Glomerular visceral epithelial cell (primary cell): ENCODE results near the gene PHLDA2.
"Not testable (repeated sequence)": the region's sequence is repeated elsewhere in the genome, so short reads cannot be mapped to it uniquely, and the experiment has no call there.

Experiments used
- DNase-seq: peaks from one replicate; pipeline ENCODE4 v3.0.0-alpha.2; 2016; ENCODE audit errors: extremely low spot score

The PHLDA2 gene

DNA sequence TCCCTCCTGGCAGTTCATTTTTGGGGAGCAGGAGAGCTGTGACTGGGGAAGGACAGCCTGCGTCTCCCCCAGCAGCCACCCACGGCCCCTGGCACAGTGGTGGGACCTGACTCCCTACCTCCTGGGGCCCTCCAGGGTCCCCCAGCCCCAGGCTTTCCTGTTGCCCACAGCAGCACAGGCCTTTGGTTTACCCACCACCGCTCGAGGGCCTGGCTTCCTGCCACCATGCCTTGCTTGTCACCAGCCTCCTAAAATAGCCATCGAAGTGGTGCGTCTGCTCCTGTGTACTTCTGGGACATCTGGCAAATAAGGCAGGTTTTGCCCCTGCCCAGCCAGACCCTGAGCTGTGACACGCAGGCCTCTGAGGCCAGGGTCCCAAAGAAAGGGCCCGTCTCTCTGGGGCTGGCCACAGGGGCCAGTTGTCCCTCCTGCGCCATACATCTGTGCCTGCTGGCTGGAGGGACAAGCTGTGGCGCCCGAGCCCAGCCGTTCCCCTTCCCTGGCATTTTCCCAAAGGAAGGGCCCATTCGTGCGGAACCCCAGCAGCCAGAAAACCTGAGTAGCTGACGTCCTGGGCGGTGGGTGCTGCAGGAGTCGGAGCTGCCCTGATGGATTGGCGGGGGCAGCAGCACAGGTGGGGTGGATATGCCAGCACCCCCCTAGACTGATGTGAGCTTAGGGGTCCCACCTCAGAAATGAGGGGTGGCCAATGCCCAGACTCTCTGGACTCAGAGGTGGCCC lies 14.6 kb downstream of the PHLDA2 start:
- DNase-seq, result no peak

DNA sequence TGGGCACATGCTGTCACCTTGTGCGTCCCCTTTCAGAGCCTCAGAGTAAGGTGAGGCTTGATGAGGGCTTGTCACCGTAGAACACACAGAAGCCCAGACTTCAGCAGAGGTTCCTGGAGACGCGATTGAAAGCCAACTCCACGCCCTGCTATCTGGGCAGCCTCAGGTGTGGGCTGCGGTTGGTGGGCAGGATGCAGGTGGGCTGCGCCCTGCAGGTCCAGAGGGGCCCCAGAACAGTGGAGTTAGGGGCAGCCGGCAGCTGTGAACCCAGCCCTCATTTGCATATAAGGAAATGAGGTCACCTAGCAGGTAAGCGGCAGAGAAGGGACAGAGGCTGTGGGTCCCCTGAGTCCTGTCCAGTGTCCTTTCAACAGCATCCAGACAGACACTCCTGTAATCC lies 15.4 kb downstream of the PHLDA2 start:
- no peak for DNase-seq

DNA sequence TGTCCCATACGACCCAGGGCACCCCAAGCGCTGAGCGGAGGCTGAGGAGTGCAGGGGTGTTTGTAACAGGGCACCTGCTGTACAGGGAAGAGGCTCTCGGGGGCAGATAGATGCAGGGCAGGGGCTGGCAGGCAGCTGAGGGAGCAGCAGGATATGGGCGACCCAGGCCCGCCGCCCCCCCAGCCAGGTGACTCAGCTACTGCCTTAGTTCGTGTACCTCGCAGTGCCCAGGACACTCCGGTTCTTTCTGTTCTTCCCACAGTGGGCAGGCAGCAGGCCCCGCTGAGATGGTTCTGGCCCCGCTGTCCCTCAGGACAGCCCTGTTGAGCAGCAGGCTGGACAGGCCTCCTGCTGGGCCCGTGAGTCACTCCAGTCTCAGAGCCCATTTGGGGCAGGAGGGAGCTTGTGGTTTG lies 16.2 kb downstream of the PHLDA2 start:
- peak; percentile 36 for DNase-seq

DNA sequence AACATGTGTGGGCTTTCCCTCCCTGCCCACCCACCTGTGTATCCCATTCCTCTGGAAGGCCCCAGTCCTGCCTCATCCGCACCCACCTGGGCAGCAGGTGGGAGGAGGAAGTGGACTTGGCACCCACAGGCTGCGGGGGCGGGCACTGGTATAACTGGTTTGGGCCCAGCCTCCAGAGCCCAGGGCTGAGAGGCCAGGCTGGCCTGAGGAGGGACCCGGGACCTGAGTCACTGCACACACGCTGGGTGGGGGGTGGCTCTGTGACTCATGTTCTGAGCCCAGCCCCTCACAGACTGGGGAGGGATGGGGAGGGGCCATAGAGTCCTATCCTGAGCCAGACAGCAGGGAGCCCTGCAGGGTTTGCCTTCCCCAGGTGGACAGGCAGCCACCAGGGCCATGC lies 16.7 kb downstream of the PHLDA2 start:
- DNase-seq, result peak; percentile 88

DNA sequence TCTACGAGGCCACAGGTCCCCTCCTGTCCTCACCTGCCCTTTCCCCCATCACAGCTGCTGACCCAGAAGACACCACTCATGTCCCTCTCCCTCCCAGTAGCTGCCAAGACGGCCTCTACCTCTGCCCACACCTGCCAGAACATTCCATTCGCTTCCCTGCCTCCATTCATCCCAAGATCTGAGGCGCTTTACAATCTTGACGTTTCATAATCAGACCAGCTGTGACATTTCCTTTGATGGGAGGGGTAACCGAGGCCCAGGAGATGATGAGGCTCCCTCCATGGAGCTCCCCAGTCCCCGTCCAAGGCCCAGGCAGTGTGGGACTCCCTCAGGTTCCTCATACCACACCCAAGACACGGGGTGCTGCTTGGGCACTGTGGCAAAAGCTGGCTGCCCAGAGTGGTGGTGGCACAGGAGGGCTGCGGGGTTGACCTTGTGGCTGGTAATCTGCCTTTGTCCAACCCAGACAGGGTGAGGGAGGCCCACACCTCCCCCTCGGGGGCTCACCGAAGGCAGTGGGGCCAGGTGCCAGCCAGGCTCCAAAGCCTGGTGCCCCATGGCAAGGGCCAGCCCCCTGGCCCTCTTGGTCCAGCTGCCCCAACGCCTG lies 17.3 kb downstream of the PHLDA2 start:
- no peak for DNase-seq

DNA sequence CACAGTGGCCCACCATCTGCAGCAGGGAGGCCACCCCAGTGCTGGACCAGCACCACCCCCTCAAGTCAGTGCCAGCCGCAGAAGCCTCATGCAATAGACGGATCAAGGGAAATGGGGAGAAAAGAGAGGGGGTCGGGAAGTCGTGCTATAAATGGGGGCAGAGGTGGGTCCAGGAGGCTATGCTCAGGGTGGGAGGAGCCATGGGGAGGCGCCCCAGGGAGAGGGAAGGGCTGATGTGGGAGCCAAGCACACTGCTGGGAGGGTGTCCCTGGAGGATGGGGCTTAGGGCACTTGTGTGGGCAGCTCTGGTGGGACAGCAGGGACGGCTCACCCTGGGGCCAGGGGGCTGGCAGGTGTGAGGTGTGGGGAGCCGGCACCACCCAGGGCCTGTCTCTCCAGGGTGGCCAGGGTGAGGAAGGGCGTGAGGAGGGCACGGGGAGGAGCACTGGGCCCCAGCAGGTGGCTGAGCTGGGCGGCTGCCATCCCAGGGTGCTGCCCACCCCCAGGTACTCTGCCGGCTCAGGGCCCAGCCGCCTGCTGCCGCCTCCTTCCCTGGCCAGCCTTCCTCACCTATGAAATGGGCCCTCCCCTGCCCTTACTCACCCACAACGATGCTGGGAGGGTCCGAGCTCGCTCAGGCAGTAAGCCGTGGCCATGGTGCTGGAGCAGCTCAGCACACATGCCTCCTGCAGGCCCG lies 18.0 kb downstream of the PHLDA2 start:
- no peak for DNase-seq

DNA sequence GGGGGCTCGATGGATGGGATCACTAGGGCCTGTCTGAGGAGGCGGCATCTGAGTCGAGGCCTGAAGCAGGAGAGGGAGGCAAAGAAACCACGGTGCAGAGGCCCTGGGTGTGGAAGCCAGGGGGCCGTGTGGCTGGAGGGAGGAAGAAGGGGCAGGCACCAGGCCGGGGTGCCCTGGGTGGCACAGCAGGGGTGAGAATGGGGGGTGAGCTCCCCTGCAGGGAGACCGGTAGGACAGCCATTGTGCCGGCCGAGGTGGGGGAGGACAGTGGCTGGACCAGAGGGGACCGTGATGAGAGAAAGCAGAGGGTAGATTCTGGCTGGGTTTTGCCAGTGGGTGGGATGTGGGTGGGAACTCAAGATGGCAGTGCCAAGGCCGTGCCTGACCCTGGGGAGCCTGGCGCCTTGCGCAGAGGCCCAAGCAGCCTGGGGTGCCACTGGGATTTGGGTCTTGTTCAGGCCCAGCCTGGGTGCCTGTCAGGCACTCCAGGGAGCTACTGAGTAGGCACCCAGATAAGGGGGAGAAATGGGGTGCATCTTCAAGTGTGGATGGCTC lies 18.7 kb downstream of the PHLDA2 start:
- DNase-seq, result no peak

DNA sequence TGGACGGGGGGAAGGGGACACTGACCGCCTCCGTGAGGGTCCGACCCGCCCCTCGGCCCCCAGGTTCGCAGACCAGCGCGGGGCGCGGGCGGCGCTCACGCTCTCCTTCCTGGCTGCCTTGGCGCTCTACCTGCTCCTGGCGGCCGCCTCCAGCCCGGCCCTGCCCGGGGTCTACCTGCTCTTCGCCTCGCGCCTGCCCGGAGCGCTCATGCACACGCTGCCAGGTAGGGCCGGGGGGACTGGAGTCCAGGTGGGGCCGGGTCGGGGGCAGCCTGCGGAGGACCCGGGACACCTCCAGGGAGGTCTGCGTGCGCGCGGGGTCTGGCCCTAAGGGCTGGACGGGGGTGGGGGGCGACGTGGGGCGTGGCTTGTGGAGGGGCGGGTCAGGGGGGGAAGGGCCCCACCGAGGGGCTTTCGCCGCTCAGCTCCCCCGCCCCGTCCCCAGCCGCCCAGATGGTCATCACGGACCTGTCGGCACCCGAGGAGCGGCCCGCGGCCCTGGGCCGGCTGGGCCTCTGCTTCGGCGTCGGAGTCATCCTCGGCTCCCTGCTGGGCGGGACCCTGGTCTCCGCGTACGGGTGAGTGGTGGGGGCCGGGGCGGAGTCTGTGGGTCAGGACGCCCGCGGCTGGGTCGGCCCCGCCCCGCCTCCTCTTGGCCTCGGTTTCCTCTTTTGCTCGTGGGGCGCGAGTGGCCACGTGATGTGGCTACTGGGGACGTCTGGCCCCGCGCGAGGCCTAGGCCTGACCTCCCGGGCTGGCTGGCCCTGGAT lies 19.9 kb downstream of the PHLDA2 start:
- no peak for DNase-seq

DNA sequence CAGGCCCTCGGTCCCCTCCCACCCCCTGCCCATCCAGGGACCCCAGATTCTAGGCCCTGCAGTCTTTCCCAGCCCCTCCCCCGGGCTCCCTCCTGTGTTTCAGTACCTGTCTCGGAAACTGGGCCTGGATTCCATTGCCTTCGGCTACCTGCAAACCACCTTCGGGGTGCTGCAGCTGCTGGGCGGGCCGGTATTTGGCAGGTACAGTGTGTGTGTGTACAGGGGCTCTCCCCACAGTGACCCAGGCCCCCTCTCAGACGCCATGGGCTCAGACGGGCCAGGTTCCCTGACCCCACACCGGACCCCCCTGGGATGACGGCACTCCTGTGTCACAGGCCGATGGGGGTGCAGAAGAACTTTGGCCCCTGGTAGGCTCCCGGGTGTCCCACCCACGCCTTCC lies 21.1 kb downstream of the PHLDA2 start:
- DNase-seq, result no peak

DNA sequence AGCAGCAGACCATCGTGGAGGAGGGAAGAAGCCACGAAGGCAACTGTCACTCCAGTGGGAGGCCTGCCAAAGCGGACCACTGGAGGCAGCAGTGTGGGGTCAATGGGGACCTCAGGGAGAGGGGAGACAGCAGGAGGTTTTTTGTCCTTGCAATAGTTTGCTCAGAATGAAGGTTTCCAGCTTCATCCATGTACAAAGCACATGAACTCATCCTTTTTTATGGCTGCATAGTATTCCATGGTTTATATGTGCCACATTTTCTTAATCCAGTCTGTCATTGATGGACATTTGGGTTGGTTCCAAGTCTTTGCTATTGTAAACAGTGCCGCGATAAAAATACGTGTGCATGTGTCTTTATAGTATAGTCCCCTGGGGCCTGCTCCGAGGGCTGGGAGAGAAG lies 23.9 kb downstream of the PHLDA2 start:
- DNase-seq, result not testable (repeated sequence)

DNA sequence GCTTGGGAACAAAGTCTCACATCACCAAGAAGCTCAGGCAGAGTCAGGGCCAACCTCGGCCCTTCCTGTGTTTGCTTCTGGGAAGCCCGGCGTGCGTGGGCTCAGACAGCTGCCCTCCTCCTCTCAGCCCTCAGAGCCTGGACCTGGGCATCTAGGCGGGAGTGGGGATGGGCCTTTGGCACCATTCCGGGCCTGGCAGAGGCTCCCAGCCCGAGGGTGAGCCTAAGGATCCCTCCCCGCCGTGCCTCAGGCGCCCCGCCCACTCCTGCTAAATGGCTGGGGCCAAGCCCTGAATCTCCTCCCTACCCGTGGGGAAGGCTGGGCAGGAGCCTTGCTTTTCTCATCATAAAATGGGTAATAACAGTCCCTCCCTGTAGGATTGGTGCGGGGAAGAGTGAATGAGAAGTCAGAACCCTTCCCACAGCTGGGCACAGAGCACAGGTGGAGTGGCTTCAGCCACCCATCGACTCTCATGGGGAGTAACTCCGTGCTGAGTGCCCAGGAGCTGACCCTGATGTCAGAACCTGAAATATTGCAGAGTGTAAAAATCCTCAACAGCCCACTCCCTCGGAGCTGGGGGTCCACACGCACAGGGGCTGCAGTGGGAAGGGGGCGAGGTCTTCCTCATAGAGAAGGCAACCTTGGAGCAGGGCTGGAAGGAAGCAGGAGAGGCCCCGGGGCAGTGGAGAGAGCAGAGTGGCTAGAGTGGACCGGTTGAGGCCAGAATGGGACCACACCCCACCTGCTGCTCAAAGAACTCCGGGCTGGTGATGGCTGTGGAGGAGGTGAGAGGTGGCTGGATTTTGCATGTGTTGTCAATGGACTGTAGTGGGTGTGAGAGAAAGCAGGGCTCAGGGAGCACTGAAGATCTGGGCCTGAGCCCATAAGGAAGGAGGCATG lies 24.8 kb downstream of the PHLDA2 start:
- DNase-seq, result no peak

DNA sequence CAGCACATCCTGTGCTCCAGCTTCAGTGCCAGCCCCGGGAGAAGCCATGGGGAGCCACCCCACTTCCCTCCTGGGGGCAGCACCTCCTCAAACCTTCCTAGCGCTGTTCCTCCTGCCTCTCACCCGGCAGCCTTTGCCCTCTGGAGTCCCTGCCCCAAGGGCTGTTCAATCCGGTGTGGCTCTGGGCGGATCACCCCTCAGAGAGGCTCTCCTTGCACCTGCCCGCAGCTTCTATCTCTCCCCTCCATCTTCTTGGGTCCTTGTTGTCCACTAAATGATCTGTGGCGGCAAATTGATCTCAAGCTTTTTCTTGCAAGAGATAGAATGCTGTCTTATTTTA lies 25.6 kb downstream of the PHLDA2 start:
- DNase-seq, result no peak

DNA sequence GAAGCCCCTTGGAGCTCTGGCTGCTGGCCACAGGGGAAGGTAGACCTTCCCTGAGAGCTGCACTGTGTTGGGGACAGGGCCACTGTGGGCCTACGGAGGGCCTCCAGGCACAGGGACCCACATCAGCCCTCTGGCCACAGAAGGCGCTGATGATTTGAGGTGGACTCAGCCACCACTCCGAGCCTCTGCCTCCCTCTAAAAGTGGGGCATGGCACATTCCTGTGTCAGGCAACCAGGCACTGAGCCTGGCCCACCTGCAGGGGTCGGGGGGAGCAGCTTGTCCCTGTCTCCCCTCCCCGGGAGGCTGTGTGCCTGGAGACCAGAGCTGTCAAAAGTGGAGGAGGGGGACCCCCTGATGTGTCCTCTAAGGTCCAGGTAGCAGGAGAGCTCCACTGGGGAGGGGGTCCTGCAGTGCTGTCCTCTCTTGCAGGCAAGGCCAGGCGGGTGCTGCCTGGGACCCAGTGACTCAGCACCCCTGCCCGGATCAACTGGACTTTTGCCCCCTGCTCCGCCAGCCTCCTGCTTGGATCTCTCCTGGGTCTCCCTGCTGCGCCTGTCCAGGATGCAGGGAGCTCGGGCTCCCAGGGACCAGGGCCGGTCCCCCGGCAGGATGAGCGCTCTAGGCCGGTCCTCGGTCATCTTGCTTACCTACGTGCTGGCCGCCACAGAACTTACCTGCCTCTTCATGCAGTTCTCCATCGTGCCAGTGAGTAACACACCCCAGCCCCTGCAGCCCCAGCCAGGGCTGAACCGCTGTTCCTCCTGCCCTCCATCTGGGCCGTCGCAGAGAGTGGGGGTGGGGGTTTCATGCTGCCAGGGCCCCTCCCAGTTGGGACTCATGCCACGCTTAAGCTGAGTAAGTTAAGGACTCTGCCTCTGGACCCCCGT lies 26.2 kb downstream of the PHLDA2 start:
- DNase-seq, result peak; percentile 27

DNA sequence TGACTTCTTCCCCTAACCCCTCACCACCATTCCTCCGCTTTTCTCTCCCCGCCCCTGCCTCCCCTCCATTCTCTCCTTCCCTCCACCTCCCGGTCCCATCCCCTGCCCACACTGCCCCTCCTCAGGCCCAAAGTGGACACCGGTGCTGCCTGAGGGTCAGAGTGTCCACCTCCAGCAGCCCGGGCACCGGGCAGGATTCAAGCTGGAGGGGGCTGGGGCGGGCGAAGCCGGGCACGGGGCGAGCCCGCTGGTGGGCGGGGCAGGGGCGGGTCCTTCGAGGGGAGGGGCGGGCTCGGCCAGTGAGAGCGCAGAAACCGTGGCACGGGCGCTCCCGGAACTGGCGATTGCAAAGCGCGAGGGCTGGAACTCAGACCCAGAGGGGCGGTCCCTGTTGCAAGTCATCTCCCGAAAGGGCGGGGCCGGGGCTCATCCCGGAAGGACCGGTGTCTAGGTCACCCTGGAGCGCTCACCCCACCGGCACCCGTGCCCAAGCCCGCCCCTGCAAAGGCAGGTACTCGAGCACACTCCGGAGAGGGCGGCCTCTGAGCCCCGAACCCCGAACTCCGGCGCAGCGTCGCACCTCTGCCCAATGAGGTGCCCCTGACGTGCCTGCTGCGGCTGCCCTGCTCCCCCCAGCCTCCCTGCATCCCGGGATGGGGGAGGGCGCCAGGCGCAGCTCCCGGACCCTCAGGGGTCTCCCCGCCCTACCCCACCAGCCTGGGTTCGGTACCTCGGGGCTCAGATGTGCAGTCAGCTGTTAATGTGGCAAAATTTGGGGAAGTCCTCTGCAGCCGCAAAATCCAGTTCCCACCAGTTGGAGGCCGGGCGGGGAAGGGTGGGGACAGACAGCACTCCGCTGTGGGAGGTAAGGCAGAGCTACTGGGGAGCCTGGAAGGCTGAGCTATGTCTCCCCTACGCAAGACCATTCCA lies 27.1 kb downstream of the PHLDA2 start:
- peak; percentile 91 for DNase-seq

GRCh38 chr11:2901196-2901796 lies 27.9 kb downstream of the PHLDA2 start:
- DNase-seq, result no peak

- no peak for DNase-seq
These were observed 30.0 kb downstream of the PHLDA2 start for GRCh38 chr11:2899080-2899783.

- DNase-seq, result peak; percentile 82
These were observed 30.7 kb downstream of the PHLDA2 start for GRCh38 chr11:2898366-2899079.
